ENCODE results near the gene TAOK1.

TAOK1 gene

DNA sequence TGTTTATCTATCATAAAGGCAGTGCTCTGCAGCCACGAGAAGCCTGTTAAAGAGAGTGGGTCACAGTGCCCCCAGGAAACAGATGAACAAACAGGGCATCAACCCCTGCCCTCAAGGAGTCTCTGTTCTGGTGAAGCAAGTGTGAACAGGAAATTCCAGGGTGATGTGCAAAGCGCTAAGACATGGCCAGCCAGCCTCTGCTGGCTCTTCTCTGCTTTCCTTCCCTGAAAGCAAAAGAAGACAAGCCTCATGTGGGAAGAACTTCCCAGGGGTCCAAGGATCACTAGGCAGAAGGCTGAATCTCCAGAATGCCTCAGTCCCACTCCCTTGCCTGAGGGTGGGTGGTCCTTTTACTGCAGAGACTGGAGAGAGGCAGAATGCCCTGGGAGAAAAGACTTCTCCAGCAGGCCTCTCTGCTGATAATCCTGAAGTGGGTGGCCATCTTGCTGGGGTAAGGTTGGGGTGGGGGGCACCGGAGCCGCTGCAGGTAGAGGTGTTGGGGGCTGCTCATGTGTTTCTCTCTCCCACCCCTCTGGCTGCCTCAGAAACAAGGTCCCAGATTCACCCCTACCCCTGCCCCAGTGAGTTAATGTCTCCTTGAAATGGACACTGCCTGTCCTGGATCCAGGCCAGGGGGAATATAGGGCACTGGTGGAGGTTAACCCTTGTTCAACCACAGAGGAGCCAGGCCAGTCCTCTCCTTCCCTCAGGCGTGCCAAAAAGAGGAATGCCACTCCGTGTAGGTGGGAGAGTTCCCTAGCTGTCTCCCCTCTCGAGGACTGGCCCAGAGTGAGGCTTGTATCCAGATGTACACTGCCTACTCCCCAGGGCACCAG lies 205.2 kb downstream of the TAOK1 start:
- no peak for DNase-seq (ENCODE audit: low read depth in 2 of 2)

DNA sequence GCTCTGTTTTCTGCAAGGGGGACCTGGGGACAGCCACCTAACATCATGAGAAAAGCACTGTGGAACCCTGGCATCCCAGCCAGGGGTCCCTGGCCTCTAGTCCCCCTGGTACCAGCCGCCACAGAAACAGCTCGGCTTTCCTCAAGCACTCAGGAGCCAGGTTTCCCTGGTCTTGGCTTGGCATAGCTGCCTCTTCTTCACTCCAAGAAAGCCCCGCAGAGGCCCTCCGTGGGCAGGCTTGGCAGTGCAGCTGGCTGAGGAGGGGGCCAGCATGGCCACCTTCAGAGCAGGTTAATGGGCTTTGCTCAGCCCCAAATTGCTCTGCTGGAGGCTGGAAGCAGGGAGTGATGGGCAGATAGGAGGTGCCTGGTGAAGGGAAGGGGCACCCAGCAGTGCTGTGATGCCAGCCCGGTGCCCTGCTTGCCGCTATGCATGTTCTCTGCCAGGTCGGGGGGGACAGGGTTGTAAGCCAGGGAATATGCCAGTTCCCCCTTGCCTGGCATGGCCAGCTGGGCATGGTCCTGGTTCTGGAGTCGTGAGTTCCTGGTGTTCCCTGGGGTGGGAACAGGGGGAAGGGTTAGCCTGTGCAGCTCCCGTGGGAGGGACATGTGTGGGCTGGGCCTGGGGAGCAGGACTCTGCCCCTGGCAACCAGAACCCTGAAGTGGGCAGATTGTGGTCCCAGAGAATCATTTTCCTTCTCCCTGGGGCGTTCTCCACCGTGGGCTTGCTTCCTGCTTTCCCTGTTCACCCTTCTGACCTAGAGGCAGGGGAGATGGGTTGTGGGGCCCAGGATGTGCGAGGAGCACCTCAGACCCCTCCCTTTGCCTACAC lies 206.0 kb downstream of the TAOK1 start:
- no peak for DNase-seq (ENCODE audit: low read depth in 2 of 2)

DNA sequence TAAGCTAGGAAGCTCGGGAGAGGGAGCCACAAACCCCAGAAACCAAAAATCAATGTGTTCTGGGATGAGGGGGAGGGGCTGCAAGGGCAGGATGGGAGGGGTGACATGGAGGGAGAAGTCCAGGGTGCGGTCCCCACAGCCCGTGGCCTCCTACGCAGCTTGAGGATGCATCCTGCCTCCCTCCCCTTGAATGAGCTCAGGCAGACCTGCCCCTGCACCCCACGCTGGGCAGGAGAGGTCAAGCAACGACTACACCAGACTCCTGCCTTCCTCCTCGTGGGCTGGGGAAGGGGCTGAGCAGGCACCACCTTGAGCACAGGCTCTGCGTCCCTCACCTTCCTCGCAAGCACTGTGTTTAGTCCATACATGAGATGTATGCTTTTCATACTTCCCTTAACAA lies 206.6 kb downstream of the TAOK1 start:
- no peak for DNase-seq (ENCODE audit: low read depth in 2 of 2)

DNA sequence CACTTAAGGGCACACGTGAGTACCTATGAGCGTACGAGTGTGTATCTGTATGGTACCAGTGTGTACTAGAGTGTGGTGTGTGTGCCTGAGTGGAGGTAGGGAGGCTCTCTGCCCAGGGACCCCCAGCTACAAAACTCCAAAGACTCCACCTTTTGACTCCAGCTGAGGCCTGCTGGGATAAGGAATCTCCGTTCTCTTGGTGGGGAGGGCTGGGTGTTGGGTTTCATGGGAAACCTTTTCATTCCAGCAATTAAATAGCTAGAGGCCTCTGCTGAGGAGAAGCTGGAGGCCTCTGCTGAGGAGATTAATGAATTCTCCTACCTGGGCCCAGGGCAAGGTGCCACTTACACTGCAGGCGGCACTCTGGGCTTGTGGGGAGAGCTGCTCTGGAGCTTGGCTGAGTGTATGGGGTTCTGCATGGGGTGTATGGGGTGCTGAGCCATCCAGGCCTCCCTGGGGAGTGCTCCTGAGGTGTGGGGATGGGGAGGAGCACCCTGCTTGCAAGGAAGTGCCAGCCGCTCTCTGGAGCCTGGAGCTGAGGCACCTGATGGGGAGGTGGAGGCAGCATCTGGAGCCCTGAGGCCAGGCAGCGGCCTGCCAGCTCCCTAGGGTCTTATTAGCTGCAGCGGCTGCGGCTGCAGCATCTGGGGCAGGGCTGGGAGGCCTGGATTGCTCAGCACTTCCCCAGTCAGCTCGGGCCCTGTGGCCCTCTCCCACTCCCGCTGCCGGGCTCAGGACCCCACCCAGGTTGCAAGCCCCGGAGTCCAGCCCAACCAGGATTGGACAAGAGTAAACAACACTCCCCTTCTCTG lies 207.4 kb downstream of the TAOK1 start:
- no peak for DNase-seq (ENCODE audit: low read depth in 2 of 2)

Measured in activated CD4-positive, alpha-beta T cell treated with anti-CD3 and anti-CD28 coated beads for 24 hours (primary cell).